GM12878 (cell line): ENCODE measurements around the gene SUGP1. TPM values are rescaled to one million over a fixed set of nuclear protein-coding genes. Genes with fewer than 3 reads are reported as not detected.

ENCODE experiments used
- BHLHE40 ChIP-seq, 2 experiments: fragments of 450-650 bp in 1 of 2; IDR thresholded peaks; 2 replicates each; pipeline ENCODE4 v1.6.1; 2011 to 2017; ENCODE audit warnings: low read depth in 2 of 2, borderline replicate concordance in 1 of 2, improper control_type of control experiment in 1 of 2, low read length in 1 of 2, mild to moderate bottlenecking in 1 of 2
- BMI1 ChIP-seq: fragments of 450-650 bp; IDR thresholded peaks from 2 replicates; pipeline ENCODE4 v1.6.1; 2016; ENCODE audit warnings: mild to moderate bottlenecking, moderate library complexity, borderline replicate concordance
- BRCA1 ChIP-seq: IDR thresholded peaks from 2 replicates; pipeline ENCODE4 v1.6.1; 2011; ENCODE audit warnings: low read depth, low read length, improper control_type of control experiment
- CEBPB ChIP-seq, 2 experiments: fragments of 150-350 bp in 1 of 2; IDR thresholded peaks; 2 replicates each; pipeline ENCODE4 v1.6.1; 2012 to 2014; ENCODE audit warnings: low read depth in 2 of 2, low read length in 2 of 2, borderline replicate concordance in 1 of 2, inconsistent platforms in 1 of 2
- CHD1 ChIP-seq: IDR thresholded peaks from 2 replicates; pipeline ENCODE4 v1.6.1; 2012; ENCODE audit warnings: low read depth, low read length, improper control_type of control experiment
- CHD2 ChIP-seq: IDR thresholded peaks from 2 replicates; pipeline ENCODE4 v1.6.1; 2011; ENCODE audit warnings: low read depth, low read length, improper control_type of control experiment, borderline replicate concordance
- EED ChIP-seq: sonication (generic); IDR thresholded peaks from 2 replicates; pipeline ENCODE4 v1.6.1; 2016; ENCODE audit warnings: antibody characterized with exemption, low read depth
- EGR1 ChIP-seq, 2 experiments: IDR thresholded peaks; 1 replicate in 1 of 2; 2 replicates in 1 of 2; pipeline ENCODE4 v1.6.1; 2011 to 2012; ENCODE audit warnings: low read depth in 2 of 2, low read length in 2 of 2, borderline replicate concordance in 1 of 2, mild to moderate bottlenecking in 1 of 2, moderate library complexity in 1 of 2
- FOS ChIP-seq: IDR thresholded peaks from 3 replicates; pipeline ENCODE4 v1.6.1; 2011; ENCODE audit warnings: borderline replicate concordance; ENCODE audit not compliant: insufficient read length; ENCODE audit errors: extremely low read depth
- FOXK2 ChIP-seq: fragments of 450-650 bp; IDR thresholded peaks from 2 replicates; pipeline ENCODE4 v1.6.1; 2017; ENCODE audit warnings: mild to moderate bottlenecking, moderate library complexity
- HDAC6 ChIP-seq: fragments of 200-600 bp; sonication (generic); IDR thresholded peaks from one replicate; pipeline ENCODE4 v1.8.0; 2017; ENCODE audit warnings: antibody characterized with exemption; ENCODE audit not compliant: unreplicated experiment
- KLF5 ChIP-seq: fragments of 450-650 bp; IDR thresholded peaks from 2 replicates; pipeline ENCODE4 v1.6.1; 2014; ENCODE audit warnings: mild to moderate bottlenecking; ENCODE audit not compliant: partially characterized antibody
- MTA3 ChIP-seq: IDR thresholded peaks from 2 replicates; pipeline ENCODE4 v1.6.1; 2012; ENCODE audit warnings: low read length, inconsistent platforms, borderline replicate concordance
- MXI1 ChIP-seq: fragments of 150-350 bp; IDR thresholded peaks from 2 replicates; pipeline ENCODE4 v1.6.1; 2011; ENCODE audit warnings: low read depth, mild to moderate bottlenecking, inconsistent platforms, low read length, improper control_type of control experiment
- NFYB ChIP-seq: IDR thresholded peaks from 2 replicates; pipeline ENCODE4 v1.6.1; 2011; ENCODE audit warnings: low read depth, mild to moderate bottlenecking, low read length, improper control_type of control experiment, moderate library complexity; ENCODE audit not compliant: insufficient read depth
- POLR2AphosphoS2 ChIP-seq: IDR thresholded peaks from 2 replicates; pipeline ENCODE4 v1.6.1; 2011; ENCODE audit warnings: low read depth, mild to moderate bottlenecking, low read length, improper control_type of control experiment, moderate library complexity
- RFX5 ChIP-seq: IDR thresholded peaks from 2 replicates; pipeline ENCODE4 v1.6.1; 2011; ENCODE audit warnings: low read depth, low read length, improper control_type of control experiment
- SMAD1 ChIP-seq: fragments of 450-650 bp; IDR thresholded peaks from 2 replicates; pipeline ENCODE4 v1.6.1; 2018; ENCODE audit warnings: mild to moderate bottlenecking, low read depth; ENCODE audit not compliant: partially characterized antibody
- SRF ChIP-seq, 2 experiments: IDR thresholded peaks; 2 replicates each; pipeline ENCODE4 v1.6.1; 2011; ENCODE audit warnings: low read depth in 2 of 2, low read length in 2 of 2, mild to moderate bottlenecking in 1 of 2, moderate library complexity in 1 of 2
- TARDBP ChIP-seq: IDR thresholded peaks from 2 replicates; pipeline ENCODE4 v1.6.1; 2016; ENCODE audit warnings: borderline replicate concordance
- WRNIP1 ChIP-seq: IDR thresholded peaks from 2 replicates; pipeline ENCODE4 v1.6.1; 2011; ENCODE audit warnings: low read depth, low read length, improper control_type of control experiment, borderline replicate concordance
- YBX1 ChIP-seq: fragments of 450-650 bp; IDR thresholded peaks from 2 replicates; pipeline ENCODE4 v1.6.1; 2016; ENCODE audit warnings: antibody characterized with exemption
- ZNF622 ChIP-seq: fragments of 450-650 bp; IDR thresholded peaks from 2 replicates; pipeline ENCODE4 v1.6.1; 2017; ENCODE audit warnings: mild to moderate bottlenecking, inconsistent platforms
- polyA plus RNA-seq, 11 experiments: library from polyadenylated mRNA; depleted of rRNA in 4 of 11; unstranded in 6 of 11; stranded (reverse) in 5 of 11; fragments of >200 nt; fragmentation: Nextera tagmentation in 4 of 11; fragmentation: Illumina TruSeq in 1 of 11; extraction: Ambion mirVana in 4 of 11; extraction: Trizol in 1 of 11; gene quantifications; 1 replicate in 1 of 11; 2 replicates in 10 of 11; pipeline versions ENCODE4 v1.2.1 to v1.2.3, GENCODE V29; 2011 to 2016; ENCODE audit warnings: inconsistent platforms in 2 of 11, missing spikeins in 2 of 11, low read depth in 1 of 11
- total RNA-seq, 4 experiments: library from RNA; depleted of rRNA in 3 of 4; stranded (reverse); fragments of >200 nt in 3 of 4; fragmentation: Illumina TruSeq in 1 of 4; extraction: Trizol in 1 of 4; gene quantifications; 2 replicates each; pipeline versions ENCODE4 v1.2.1 to v1.2.3, GENCODE V29; 2013 to 2021
- TF ChIP-seq, protein P1 (sequence below): fragments of 450-650 bp; IDR thresholded peaks from 2 replicates; pipeline ENCODE4 v1.6.1; 2017; ENCODE audit warnings: mild to moderate bottlenecking
- TF ChIP-seq, protein P2 (sequence below): fragments of 450-650 bp; IDR thresholded peaks from 2 replicates; pipeline ENCODE4 v1.6.1; 2017; ENCODE audit warnings: mild to moderate bottlenecking, low read depth, inconsistent platforms; ENCODE audit not compliant: poor library complexity, severe bottlenecking
- TF ChIP-seq, protein P3 (sequence below): IDR thresholded peaks from 2 replicates; pipeline ENCODE4 v1.6.1; 2012; ENCODE audit warnings: low read length, inconsistent platforms

SUGP1 gene
- total and polyA plus RNA-seq, 10 of the 15 experiments (the other 5 are each of a cell fraction or from before 2014, with no cell fraction given), result 1.6 to 70.2 (median 38.4) TPM

DNA sequence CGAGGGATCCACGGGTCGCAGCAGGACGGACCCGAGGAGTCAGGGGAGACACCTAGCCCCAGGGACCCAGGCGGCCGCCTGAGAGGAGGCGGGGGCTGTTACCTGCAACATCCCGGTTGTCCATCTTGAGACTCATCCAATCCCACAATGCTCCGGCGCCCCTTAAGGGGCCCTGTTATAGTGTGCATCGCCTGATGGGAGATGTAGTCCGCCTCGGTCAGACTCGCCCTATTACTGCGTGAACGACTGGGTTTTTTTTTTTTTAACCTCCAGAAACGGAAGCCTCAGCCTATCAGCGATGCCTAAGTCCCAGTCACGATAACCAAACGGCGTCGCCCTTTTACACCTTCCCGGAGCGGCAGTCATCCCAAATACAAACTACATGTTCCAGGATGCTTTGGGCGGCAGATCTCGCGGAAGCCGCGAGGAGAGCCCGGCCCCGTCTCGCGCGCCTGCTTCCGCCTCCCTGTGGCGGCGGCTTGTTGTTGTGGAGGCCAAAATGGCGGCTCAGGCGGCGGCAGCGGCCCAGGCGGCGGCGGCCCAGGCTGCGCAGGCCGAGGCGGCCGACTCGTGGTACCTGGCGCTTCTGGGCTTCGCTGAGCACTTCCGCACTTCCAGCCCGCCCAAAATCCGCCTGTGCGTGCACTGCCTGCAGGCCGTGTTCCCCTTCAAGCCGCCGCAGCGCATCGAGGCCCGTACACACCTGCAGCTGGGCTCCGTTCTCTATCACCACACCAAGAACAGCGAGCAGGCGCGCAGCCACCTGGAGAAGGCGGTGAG lies at the start of gene SUGP1, which contains the start of gene MAU2 (continued):
- TF ChIP-seq, protein P1, sequence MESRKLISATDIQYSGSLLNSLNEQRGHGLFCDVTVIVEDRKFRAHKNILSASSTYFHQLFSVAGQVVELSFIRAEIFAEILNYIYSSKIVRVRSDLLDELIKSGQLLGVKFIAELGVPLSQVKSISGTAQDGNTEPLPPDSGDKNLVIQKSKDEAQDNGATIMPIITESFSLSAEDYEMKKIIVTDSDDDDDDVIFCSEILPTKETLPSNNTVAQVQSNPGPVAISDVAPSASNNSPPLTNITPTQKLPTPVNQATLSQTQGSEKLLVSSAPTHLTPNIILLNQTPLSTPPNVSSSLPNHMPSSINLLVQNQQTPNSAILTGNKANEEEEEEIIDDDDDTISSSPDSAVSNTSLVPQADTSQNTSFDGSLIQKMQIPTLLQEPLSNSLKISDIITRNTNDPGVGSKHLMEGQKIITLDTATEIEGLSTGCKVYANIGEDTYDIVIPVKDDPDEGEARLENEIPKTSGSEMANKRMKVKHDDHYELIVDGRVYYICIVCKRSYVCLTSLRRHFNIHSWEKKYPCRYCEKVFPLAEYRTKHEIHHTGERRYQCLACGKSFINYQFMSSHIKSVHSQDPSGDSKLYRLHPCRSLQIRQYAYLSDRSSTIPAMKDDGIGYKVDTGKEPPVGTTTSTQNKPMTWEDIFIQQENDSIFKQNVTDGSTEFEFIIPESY, result no peak
- TF ChIP-seq BMI1, result no peak
- TF ChIP-seq SMAD1, result no peak
- TF ChIP-seq MTA3, result no peak
- no peak for TF ChIP-seq EGR1 (IDR thresholded peaks at IDR 0.05; ENCODE audit: borderline replicate concordance in 1 of 2, low read depth in 2 of 2, low read length in 2 of 2)
- TF ChIP-seq WRNIP1, result 0 out of 2 replicates have a peak, but pooled peaks have one; percentile 67
- TF ChIP-seq BHLHE40 (IDR thresholded peaks at IDR 0.05; ENCODE audit: borderline replicate concordance in 1 of 2, low read depth in 2 of 2, low read length in 1 of 2), result no peak
- peak; percentile 79 for TF ChIP-seq FOXK2
- TF ChIP-seq, protein P2, sequence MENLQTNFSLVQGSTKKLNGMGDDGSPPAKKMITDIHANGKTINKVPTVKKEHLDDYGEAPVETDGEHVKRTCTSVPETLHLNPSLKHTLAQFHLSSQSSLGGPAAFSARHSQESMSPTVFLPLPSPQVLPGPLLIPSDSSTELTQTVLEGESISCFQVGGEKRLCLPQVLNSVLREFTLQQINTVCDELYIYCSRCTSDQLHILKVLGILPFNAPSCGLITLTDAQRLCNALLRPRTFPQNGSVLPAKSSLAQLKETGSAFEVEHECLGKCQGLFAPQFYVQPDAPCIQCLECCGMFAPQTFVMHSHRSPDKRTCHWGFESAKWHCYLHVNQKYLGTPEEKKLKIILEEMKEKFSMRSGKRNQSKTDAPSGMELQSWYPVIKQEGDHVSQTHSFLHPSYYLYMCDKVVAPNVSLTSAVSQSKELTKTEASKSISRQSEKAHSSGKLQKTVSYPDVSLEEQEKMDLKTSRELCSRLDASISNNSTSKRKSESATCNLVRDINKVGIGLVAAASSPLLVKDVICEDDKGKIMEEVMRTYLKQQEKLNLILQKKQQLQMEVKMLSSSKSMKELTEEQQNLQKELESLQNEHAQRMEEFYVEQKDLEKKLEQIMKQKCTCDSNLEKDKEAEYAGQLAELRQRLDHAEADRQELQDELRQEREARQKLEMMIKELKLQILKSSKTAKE, result no peak
- TF ChIP-seq RFX5, result no peak
- TF ChIP-seq KLF5, result peak; percentile 83
- TF ChIP-seq TARDBP, result peak; percentile 75; the same call in 1 of the 2 replicates
- TF ChIP-seq NFYB, result peak; percentile 57; the same call in 1 of the 2 replicates
- no peak for TF ChIP-seq CEBPB (IDR thresholded peaks at IDR 0.05; ENCODE audit: borderline replicate concordance in 1 of 2, low read depth in 2 of 2, low read length in 2 of 2)
- no peak for TF ChIP-seq FOS
- peak in 1 of 2 experiments; percentile 72; a peak in 2 of 4 replicates for TF ChIP-seq SRF (IDR thresholded peaks at IDR 0.05; ENCODE audit: low read depth in 2 of 2, low read length in 2 of 2)
- TF ChIP-seq HDAC6, result no peak
- no peak for TF ChIP-seq EED
- TF ChIP-seq ZNF622, result no peak
- TF ChIP-seq CHD1, result no peak
- TF ChIP-seq, protein P3, sequence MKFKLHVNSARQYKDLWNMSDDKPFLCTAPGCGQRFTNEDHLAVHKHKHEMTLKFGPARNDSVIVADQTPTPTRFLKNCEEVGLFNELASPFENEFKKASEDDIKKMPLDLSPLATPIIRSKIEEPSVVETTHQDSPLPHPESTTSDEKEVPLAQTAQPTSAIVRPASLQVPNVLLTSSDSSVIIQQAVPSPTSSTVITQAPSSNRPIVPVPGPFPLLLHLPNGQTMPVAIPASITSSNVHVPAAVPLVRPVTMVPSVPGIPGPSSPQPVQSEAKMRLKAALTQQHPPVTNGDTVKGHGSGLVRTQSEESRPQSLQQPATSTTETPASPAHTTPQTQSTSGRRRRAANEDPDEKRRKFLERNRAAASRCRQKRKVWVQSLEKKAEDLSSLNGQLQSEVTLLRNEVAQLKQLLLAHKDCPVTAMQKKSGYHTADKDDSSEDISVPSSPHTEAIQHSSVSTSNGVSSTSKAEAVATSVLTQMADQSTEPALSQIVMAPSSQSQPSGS, result no peak
- peak; percentile 85 for TF ChIP-seq MXI1
- peak; percentile 64; the same call in 1 of the 2 replicates for TF ChIP-seq POLR2AphosphoS2
- TF ChIP-seq YBX1, result no peak
- peak; percentile 92 for TF ChIP-seq BRCA1
- peak; percentile 99 for TF ChIP-seq CHD2
